NCI-H748 (cell line): Measurements from ENCODE around the gene ZSCAN32.

ENCODE experiments used
- DNase-seq: peaks from one replicate; lab custom pipeline; 2025; ENCODE audit not compliant: unreplicated experiment; lab: John Stamatoyannopoulos, UW

The ZSCAN32 gene

DNA sequence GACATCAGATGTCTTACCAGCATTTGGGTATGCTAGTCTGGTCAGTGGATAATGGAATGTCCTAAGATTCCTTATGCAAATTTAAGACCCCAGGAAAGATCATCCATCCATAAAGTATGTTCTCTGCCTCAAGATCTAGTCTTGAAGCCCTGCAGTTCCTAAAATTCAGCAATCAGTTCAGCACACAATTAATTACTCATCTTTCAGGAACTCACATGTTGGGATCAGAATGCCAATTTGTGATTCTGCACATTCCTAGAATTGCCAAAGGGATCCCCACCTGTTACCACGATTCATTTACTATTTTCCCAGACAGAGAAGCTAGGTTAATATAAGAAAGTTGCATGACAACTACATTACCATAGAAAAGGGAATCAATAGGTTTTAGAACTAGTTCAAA, 41.9 kb downstream of the ZSCAN32 start:
- DNase-seq = no peak

DNA sequence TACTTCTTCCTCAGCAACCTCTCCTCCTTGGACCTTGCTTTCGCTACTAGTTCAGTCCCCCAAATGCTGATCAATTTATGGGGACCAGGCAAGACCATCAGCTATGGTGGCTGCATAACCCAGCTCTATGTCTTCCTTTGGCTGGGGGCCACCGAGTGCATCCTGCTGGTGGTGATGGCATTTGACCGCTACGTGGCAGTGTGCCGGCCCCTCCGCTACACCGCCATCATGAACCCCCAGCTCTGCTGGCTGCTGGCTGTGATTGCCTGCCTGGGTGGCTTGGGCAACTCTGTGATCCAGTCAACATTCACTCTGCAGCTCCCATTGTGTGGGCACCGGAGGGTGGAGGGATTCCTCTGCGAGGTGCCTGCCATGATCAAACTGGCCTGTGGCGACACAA, 44.7 kb downstream of the ZSCAN32 start:
- DNase-seq = no peak

DNA sequence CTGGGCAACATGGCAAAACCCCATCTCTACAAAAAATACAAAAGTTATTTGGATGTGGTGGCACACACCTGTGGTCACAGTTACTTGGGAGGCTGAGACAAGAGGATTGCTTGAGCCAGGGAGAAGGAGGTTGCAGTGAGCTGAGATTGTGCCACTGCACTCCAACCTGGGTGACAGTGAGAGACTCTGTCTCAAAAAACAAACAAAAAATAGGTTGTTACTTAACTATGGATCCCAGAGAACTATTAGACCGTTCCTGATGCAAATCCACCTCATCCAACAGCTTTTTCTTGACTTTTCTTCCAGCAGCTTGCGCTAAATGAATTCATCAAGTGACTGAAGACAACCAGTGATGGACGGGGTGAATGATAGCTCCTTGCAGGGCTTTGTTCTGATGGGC, 45.2 kb downstream of the ZSCAN32 start, which contains the start of gene OR2C1:
Gene OR2C1 (plus strand): TSS at position 301 of the 400 bp plus-strand sequence. CDS start 52 bp downstream, at position 353.
- DNase-seq = no peak

DNA sequence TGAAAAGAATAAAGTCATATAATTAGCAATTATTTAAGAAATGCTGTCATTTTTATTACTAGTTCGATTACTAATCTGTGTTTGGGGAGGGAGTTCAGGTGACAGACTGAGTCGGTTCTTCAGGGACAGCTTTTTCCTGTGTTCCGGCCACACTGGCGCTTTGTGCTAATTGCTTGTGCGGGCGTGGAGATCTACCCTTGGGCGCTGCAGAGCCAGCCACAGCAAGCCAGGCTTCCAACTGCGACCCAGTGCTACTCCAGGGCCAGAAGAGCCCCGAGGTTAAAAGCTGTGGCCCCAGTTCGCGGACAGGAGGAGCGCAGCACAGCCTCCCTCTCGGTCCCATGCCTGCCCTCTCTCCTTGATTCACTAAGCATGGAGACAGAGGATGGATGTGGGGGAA, 51.6 kb downstream of the ZSCAN32 start:
- no peak for DNase-seq

DNA sequence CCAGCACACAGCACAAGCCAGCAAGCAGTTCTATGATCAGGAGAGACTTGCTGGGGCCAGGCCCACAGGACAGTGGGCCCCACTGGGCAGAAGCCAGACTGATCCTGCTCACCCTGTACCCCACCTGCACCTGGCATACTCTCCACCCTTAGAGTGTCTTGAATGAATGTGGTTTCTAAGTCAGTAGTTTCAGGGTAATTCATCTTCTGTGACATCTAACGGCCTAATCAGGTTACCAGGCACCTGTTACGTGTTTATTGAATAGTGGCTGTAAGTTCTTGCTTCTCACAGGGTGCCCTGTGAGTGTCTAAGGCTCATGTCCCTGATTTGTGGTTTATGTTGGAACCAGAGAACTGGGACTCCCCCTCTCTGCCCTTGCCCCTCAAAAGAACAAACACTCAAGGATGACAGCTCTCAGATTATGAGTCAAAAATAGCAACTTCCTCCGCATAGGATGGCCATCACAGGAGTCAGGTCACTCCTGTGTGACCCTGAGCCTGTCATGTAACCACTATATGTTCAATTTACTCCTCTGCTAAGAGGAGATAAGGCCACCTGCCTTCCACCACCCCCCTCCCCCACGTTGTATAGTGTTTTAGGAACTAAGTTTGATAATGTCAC, 52.1 kb downstream of the ZSCAN32 start:
- no peak for DNase-seq

DNA sequence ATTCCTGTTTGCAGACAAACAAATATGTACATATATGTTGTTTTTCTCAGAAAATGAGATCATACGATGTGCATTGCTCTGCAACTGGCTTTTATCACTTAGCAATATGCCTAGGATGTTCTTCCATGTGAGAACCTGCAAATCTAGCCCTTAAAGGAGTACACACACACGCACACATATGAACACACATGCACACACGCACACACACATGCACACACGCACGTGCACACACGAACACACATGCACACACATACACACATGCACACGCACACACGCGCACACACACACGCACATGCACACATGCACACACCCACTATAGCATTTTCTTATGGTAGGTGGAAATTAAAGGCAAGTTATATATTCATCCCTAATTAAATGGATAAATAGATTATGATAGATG, 53.2 kb downstream of the ZSCAN32 start:
- no peak for DNase-seq

DNA sequence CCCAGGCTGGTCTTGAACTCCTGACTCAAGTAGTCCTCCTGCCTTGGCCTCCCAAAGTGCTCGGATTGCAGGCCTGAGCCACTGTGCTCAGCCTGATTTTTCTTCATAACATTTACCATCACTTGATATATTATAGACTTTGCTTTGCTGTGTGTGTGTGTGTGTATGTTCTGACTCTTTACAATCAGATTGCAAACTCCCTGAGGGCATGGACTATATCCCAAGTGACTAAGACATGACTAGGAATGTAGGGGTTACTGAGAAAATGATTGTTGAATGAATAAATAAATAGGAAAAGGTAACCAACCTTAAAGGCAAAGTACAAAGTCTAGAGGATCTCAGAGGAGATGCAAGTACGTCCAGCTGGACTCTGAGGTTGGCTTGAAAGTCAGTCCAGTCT, 54.8 kb downstream of the ZSCAN32 start:
- no peak for DNase-seq
